Cardiac muscle cell (in vitro differentiated cells and primary cell): ENCODE data around the gene STAP2. TPM values are rescaled to one million over a fixed set of nuclear protein-coding genes. Genes with fewer than 3 reads are reported as not detected.

Source experiments
- DNase-seq, 2 donors: peaks; one replicate each; pipeline versions ENCODE4 v3.0.0 to v3.0.0-alpha.2; 2010 to 2017; ENCODE audit warnings: low read depth in 1 of 2, low spot score in 1 of 2
- H3K27ac ChIP-seq: fragments of 200-600 bp; sonication (generic); 2 replicates; pipeline ENCODE4 v1.5.1; 2016
- H3K27me3 ChIP-seq: fragments of 200-600 bp; sonication (generic); 2 replicates; pipeline ENCODE4 v1.6.0; 2016; ENCODE audit warnings: control low read depth
- H3K36me3 ChIP-seq: fragments of 200-600 bp; sonication (generic); 2 replicates; pipeline ENCODE4 v1.5.1; 2016; ENCODE audit warnings: control low read depth
- H3K4me1 ChIP-seq: fragments of 200-600 bp; sonication (generic); 2 replicates; pipeline ENCODE4 v1.8.1; 2017; ENCODE audit warnings: low read depth, mild to moderate bottlenecking, mixed run types
- H3K4me3 ChIP-seq: fragments of 200-600 bp; sonication (generic); 2 replicates; pipeline ENCODE4 v1.5.1; 2016; ENCODE audit warnings: mild to moderate bottlenecking
- H3K9me3 ChIP-seq: fragments of 200-600 bp; sonication (generic); 2 replicates; pipeline ENCODE4 v1.5.1; 2017; ENCODE audit warnings: low read depth, mild to moderate bottlenecking, control low read depth
- CTCF ChIP-seq: IDR thresholded peaks from 2 replicates; pipeline ENCODE4 v1.5.1; 2012; ENCODE audit warnings: low read depth, mild to moderate bottlenecking, low read length
- polyA plus RNA-seq: library from polyadenylated mRNA; unstranded; fragments of >200 nt; fragmentation: Nextera tagmentation; extraction: Ambion mirVana; gene quantifications from 2 replicates; pipeline ENCODE4 v1.2.1, GENCODE V29; 2016
- total RNA-seq: library from RNA; depleted of rRNA; stranded (reverse); fragments of >200 nt; gene quantifications from 2 replicates; pipeline ENCODE4 v1.2.3, GENCODE V29; 2016

The STAP2 gene
- total and polyA plus RNA-seq, 2 experiments from 2014 or later = 12.3 to 20.3 TPM

DNA sequence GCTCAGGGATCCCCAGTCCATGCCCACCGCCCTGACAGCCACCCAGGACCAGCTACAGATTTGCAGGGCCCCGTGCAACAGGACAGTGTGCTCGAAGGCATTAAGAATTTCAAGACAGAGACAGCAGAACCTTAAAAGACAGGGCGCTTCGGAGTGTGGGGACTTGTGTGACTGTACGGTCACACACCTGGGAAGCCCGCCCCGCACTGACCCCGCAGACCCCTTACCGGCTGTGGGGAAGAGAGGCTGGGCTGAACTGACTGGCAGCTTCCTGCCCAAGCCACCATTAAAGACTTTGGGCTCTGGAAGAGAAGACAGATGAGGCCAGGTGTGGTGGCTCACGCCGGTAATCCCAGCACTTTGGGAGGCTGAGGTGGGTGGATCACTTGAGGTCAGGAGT lies 14.4 kb downstream of the STAP2 start:
- no peak for DNase-seq
- H3K36me3 ChIP-seq = no peaks in the 10 kb centered on the region
- H3K4me1 ChIP-seq = no peaks in the 10 kb centered on the region
- no peak for TF ChIP-seq CTCF
- H3K27ac ChIP-seq = peak overlapping the region; percentile 23
- no peaks in the 10 kb centered on the region for H3K9me3 ChIP-seq
- H3K27me3 ChIP-seq = no peaks in the 10 kb centered on the region
- H3K4me3 ChIP-seq = no peak overlapping the region

DNA sequence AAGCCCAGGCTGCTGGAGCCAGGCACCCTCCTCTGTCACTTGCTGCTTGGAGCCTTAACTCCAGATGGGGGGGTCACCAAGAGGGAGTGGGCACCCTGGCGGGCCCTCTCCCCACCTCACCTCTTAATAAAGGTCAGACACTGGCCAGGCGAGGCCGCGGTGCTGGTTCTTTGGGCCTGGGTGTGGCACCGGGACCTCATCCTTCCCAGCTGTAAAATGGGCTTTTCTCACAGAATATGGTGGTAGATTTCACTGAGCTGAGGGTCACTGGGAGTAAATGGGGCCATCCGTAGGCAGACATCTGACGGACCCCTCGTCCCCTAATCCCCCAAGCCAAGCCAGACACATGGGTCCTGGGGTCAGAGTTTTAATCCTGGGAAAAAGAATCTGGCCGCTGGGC lies 14.9 kb downstream of the STAP2 start:
- DNase-seq = no peak
- Histone ChIP-seq H3K4me1 (no peaks in the 10 kb centered on the region), H3K27ac (peak overlapping the region; percentile 43), H3K36me3 (no peaks in the 10 kb centered on the region), H3K9me3 (no peaks in the 10 kb centered on the region), H3K27me3 (no peaks in the 10 kb centered on the region), H3K4me3 (no peak overlapping the region)
- no peak for TF ChIP-seq CTCF

DNA sequence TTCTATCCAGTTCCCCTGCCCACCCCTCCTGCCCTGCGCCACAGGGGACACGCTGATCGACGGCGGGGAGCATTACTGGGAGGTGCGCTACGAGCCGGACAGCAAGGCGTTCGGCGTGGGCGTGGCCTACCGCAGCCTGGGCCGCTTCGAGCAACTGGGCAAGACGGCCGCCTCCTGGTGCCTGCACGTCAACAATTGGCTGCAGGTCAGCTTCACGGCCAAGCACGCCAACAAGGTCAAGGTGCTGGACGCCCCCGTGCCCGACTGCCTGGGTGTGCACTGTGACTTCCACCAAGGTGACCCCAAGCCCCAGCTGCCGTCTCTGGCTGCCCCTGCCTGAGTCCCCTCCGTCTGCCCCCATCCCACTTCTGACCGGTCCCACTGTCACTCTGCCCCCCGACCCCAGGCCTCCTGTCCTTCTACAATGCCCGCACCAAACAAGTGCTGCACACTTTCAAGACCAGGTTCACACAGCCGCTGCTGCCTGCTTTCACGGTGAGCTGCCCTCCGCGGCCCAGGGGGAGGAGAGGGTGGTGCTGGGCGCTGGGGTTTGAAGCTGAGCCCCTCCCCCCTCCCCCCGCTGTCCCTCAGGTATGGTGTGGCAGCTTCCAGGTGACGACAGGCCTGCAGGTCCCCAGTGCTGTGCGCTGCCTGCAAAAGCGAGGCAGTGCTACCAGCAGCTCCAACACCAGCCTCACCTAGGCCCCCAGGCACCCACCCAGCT lies 15.5 kb downstream of the STAP2 start:
- peak overlapping the region; percentile 43 for H3K27ac ChIP-seq
- no peaks in the 10 kb centered on the region for H3K4me1 ChIP-seq
- peak in 1 of 2 donors; percentile 13 for DNase-seq
- no peaks in the 10 kb centered on the region for H3K36me3 ChIP-seq
- no peaks in the 10 kb centered on the region for H3K9me3 ChIP-seq
- TF ChIP-seq CTCF = no peak
- H3K27me3 ChIP-seq = no peaks in the 10 kb centered on the region
- no peak overlapping the region for H3K4me3 ChIP-seq

DNA sequence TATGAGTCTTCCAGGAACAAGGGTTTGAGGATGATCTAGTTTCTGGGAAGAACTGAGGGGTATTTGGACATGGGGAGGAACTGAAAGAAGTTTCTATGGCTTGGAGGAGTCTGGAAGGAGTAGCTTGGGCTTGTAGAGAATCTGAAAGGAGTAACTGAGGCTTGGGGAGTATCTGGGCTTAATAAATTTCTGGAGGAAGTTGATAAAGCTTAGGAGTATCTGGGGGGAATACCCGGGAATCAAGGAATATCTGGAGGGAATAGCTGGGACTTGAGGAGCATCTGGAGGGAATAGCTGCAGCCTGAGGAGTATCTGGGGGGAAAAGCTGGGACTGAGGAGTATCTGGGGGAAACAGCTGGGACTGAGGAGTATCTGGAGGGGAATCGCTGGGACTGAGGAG lies 18.2 kb downstream of the STAP2 start:
- H3K27me3 ChIP-seq = no peaks in the 10 kb centered on the region
- no peak overlapping the region for H3K27ac ChIP-seq

GRCh38 chr19:4319067-4319718 lies 19.4 kb downstream of the STAP2 start:
- no peak for TF ChIP-seq CTCF
- no peaks in the 10 kb centered on the region for H3K36me3 ChIP-seq
- H3K4me1 ChIP-seq = no peaks in the 10 kb centered on the region
- H3K9me3 ChIP-seq = no peaks in the 10 kb centered on the region
- no peak overlapping the region for H3K4me3 ChIP-seq
- no peak overlapping the region for H3K27ac ChIP-seq
- no peaks in the 10 kb centered on the region for H3K27me3 ChIP-seq
- DNase-seq = no peak

More for the DNA sequence above, 18.2 kb downstream of the STAP2 start:
- no peak overlapping the region for H3K4me3 ChIP-seq
- no peak for DNase-seq
- TF ChIP-seq CTCF = no peak
- no peaks in the 10 kb centered on the region for H3K4me1 ChIP-seq
- no peaks in the 10 kb centered on the region for H3K36me3 ChIP-seq
- no peaks in the 10 kb centered on the region for H3K9me3 ChIP-seq
